HL-60/S4 (cell line): Measurements from ENCODE around the gene ANKS6.

ENCODE experiments used
- in situ Hi-C: fragments of 300-500 bp; cut with MboI; formaldehyde crosslinking; loops from 2 replicates; pipeline ENCODE4 v1.14.3; 2022; ENCODE audit warnings: low sequenced_read_pairs

ANKS6 gene

DNA sequence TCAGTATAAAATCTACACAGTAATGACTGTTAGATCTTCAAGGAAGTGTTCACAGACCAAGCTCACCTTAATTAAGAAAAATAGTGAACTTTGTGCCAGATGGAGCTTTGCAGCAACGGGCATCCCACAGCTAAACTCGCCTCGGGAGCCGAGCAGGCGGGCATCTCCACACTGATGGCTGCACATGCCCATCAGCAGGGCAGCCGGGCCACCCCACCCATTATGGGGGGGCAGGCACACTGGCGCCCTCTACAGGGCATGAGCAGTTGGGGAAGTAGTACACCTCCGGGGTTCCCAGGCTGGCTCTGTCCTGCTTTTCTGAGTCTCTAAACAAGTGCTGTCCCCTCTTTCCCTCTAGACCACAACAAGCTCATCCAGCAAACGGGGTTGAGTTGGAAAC lies 21.6 kb downstream of the ANKS6 start:
- in situ Hi-C loops, result loop anchor here (5.0 to 10.0 kb wide), 2 partner anchors 240 to 462 kb away; no protein-coding TSS in a partner anchor

DNA sequence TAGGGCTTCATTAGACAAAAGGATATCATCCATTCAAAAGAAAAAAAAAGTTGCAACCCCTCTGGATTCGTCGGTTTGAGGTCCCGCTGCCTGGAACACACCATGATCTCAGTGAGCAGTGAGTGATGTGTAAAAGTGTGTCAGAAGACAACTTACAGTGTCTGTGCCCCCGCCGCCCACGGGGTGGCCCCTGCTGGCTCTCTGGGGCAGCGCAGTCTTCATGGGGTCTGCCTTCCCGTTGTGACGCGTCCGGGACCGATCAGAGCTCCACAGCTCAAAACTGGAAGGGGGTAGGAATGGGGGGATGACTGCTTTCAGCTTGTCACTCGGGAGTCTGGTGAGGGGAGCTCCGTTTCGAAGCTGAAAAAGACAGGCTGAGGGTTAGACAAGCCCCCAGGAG lies 22.6 kb downstream of the ANKS6 start:
- in situ Hi-C loops, result loop anchor here (5.0 to 10.0 kb wide), 2 partner anchors 239 to 461 kb away; no protein-coding TSS in a partner anchor

DNA sequence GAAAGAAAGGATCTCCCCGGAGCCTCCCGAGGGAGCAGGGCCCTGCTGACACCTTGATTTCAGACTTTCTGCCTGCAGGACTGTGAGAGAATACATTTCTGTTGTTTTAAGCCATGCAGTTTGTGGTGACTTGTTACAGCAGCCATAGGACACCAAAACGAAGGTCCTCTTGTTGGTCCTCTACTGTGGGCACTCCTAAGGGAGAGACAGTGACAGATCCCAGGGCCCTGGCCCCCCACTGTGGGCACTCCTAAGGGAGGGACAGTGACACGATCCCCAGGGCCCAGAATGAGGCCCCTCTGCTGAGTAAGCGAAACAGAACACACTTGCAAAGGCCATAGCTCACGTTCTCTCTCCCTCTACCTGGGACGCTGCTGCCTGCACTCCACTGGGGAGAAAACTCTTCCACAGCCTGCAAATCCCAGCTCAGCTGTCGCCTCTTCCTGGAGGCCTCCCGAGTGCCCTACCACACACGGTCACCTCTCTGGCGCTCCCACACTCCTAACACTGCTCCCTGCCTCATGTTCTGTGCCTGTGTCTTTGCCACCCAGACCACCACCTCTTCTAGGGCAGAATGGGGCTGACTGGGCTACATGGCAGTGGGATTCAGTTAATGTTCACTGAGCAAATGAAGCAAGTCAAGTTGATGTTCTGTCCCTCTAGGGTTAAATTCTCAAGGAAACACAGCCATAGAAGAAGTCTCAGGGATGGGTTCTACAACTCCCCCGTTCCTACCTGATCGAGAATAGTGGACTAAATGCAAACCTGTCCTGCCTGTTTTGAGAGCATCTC lies 23.8 kb downstream of the ANKS6 start:
- in situ Hi-C loops, result loop anchor here (5.0 to 10.0 kb wide), 2 partner anchors 238 to 460 kb away; no protein-coding TSS in a partner anchor

DNA sequence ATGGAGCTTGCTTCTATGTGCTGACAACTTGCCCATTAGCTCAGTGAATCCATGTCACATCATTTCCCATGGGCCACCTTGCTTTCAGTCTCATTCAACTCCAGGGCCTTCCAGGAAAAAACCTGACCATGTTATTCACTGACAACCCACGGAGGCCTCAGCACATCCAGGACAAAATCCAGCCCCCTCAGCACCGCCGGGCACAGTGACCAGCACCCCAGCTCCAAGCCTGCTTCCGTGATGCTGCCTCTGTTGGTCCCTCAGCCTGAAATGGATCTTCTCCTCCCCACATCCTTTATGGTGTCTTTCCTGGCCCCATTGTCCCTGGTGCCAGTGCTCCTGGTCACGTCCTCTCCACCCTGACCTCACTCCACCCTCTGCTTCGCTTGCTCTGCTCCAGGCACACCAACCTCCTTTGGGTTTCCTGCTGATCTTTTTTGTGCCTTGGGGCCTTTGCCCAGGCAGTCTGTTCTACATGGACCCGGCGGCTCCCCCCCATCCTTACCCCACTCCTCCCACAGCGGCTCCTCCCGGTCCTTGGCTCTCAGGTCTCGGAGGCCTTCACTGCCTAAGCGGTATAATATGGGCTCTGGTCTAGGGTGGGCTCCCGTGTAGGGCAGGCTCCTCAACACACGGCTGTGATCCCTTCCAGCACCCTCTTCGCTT lies 25.0 kb downstream of the ANKS6 start:
- in situ Hi-C loops, result loop anchor here (5.0 to 10.0 kb wide), 2 partner anchors 237 to 459 kb away; no protein-coding TSS in a partner anchor

DNA sequence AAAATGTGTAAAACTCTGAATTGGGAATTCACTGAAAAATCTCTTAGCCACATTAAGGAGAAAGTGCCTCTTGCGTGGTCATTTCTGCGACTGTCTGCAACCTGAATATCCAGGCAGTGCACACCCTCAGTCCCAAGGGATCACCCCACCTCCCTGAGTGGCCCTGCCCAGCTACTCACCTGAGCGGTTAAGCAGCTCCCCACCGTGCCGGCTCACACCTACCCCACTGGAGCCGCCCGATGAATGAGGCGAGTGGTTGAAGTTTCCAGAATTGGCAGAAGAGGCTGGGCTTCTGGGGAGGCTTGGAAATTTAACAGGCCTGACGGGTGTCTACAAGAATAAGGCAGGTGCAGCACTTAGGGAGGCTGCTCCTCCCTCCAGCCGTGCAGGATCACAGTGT lies 25.6 kb downstream of the ANKS6 start:
- in situ Hi-C loops, result loop anchor here (5.0 to 10.0 kb wide), 2 partner anchors 236 to 458 kb away; no protein-coding TSS in a partner anchor

DNA sequence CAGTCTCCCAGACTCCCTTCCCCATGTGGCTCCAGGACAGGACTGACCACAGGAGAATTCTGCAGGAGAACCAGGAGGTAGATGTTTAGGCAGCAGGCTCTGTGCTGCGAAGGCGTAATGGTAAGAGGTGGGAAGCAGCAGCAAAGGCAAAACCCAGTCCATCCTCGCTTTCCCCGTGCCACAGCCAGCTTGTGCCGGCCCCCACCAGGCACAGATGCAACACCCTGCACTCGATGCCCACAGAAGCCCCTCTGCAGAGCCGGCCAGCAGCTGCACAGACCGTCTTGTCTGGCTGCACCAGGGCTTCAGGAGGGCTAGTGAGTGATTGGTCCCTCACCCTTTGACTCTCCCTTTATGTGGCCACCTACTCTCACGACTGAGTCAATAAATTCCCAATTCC lies 28.0 kb downstream of the ANKS6 start:
- in situ Hi-C loops, result no loop called here

DNA sequence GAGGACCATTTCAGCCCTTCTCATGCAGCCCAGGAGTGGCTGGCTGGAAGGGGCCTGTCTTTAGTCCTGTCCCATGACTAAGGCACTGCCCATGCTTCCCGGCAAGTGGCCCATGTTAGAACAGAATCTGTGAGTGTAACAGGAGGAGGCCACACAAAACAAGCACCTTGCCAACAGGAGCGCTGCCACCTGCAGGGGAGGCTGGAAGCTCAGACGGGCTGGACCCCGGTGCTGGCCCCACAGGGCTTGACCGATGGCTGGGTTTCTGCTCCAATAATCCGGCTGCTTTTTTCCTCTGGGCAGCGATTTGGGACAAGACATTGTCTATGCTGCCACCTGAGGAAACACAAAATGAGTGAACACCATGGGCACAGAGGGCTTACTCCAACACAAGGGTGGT lies 28.4 kb downstream of the ANKS6 start:
- in situ Hi-C loops, result no loop called here

DNA sequence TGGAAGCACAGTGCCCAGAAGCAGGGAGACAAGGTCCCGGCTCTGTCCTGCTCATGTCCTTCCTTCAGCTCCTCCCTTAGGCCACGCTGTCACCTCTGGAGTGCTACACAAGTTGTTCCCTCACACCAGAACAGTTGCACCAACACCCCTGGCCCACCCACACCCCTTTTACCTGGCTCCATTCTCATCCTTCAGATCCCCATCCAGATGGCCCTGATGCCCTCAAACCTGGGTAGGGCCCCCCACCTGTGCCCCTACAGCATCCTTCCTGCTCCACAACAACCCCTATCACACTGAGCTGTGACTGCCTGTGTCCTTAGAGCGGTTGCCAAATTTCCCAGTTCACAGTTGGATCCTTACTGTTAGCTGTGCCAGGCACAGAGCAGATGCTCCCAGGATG lies 29.2 kb downstream of the ANKS6 start:
- in situ Hi-C loops, result no loop called here

DNA sequence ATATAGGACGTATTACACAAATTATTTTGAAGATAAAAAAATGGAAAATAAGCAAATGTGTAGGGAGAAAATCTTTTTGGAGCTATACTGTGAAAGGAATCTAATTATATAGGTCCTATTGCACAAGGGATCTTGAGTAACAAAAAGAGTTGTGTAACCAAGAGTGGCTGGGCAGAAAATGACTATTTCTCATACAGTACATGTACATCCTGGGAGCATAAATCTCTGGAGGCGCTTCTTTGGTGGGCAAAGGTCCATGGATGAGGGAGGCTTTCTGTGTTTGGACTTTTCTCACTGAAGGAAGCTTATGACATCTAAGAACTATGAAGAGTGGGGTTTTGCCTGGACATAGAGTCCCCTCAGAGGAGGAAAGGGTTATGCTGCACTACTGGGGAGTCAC lies 29.8 kb downstream of the ANKS6 start:
- in situ Hi-C loops, result no loop called here

DNA sequence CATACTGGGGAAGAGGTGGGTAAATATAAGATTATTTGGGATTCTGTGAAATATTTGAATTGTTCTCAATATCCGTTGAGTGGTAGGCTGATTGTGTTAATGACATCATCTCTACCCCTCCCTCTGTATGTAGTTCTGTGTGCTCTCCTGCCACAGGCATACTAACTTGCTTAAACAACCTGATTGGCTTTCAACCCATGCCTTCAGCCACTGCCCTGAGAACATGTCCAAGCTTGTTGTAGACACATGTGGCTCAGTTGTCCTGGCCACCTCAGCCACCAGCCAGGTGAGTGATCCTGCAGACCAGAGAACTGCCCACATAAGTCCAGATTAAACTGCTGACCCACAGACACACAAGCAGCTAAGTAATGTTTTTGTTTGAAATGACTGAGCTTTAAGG lies 31.1 kb downstream of the ANKS6 start:
- in situ Hi-C loops, result no loop called here

DNA sequence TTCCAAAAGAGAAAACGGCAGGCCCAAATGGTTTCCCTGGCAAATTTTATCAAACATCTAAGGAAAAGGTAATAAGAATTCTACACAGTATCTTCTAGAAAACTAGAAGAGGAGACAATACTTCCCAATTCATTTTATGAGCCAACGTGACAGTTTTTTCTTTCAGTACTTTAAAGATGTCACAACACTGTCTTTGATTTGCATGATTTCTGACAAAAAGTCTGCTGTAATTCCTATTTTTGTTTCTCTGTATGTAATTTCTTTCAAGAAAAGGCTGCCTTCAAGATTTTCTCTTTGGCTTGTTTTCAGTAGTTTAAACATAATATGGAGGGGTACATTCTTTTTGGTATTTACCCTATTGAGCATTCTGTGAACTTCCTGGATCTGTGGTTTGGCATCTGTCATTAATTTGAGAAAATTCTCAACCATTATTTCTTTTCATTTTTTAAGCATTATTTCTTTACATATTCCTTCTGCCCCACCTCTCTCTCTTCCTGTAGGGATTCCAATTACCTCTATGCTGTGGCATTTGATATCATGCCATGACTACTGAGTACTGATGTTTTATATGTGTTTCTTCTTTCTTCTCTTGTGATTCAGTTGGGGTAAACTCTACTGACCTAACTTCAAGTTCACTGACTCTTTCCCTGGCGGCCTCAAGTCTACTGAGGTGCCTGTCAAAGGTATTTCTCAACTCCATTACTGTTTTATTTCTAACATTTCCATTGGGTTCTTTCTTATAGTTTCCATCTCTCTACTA lies 32.2 kb downstream of the ANKS6 start:
- in situ Hi-C loops, result no loop called here

DNA sequence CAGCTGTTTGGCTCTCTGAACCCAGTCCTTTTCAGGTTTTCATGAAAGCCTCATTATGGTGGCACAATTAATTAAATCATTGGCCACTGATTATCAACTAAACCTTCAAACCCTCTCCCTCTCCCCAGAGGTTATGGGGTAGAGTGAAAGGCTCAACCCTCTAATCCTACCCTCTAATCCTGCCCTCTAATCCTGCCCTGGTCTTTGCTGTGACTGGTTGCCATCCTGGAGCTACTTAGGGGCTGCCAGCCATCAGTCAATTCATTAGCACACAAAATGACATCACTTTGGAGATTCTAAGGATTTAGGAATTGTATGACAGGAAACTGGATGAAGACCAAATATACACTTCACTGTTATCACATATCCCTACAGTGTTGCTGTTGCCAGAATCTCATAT lies 36.1 kb downstream of the ANKS6 start:
- in situ Hi-C loops, result no loop called here

DNA sequence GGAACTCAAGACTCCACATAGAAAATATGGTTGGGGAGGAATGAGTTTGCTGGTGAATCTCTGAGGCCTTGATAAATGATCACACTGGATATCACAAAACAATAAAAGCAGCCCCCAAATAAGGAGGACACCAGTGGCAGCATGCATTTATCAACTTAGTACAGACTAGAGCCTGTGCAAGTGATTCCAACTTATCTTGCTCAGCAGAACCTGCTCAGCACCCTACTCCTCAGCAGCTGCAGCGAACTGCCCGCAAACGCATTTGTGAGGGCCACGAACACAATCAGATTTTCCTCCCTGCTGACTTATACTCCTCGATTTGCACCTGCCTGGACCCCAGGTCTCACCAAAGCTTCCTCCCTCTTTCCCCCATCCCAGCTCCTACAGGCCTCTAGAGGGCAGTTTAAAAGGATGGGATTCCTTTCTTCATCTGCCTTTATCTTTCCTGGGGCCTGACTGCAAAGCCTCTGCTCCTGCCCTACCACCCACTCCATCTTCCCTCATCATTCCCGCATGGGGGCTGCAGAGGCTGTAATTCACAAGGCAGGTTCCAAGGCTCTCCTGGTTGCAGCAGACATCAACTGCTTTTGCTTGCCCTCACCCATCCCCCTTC lies 41.2 kb downstream of the ANKS6 start:
- in situ Hi-C loops, result no loop called here

DNA sequence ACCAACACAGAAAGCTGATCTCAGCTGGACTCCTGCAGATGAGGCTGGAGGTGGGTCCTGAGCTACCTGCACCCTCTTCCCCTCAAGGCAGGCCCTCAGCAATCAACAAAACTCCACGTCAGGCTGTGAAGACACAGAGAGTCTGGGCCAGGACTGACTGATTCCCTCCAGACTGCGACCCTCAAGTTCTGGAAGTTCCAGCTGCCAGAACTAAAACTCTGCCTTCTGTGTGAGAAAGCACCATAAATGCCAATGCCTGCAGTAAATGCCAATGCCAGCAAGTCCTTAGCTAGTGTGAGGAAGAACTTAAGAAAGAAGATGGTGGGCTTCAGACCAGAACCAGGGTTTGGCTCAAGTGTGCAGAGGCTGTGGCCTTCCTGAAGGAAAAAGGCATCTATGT lies 45.1 kb downstream of the ANKS6 start:
- in situ Hi-C loops, result no loop called here

DNA sequence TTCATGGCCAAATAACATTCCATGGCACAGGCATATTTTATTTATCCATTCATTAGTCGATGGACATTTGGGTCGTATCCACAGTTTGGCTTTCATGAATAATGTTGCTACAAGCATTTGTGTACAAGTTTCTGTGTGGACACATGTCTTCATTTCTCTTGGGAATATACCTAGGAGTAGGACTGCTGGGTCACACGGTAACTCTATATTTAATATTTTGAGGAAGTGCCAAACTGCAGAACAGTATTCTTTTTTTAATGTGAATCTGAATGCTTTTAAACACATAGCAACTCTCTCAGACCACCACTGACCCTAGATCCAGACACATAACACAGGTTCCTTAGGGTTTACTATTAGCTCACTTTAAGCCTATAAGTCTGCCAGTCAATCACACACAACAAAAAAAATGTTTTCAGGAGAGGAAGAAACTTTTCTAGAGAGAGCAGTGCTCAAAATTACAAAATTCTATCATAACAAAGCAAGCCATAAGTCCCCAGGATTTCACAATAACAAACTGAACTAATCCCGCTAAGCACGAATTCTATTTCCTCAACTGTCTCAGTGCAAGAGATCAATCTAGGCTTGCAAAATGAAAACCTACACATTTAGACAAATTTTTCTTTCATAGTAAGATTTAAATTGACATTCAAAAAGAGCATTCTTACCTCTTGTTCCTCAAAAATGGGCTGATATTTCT lies 45.8 kb downstream of the ANKS6 start:
- in situ Hi-C loops, result no loop called here

DNA sequence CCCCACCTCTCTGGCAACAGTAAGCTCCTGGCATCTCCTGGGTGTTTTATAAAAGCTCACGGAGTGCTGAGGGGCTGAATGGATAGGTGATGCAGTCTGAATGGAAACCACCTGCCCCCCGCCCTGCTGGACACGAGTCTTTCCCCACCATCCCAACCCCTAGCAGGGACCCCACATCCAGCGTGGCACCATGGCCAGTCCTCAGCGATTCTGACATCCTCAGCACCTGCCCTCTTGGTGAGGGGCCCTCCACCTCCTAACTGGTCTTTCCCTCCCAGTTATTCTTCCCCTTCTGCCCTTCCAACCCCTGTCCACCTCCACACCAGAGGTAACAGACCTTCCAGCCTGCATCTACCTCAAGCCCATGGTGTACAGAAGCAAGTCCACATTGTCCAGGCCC lies 48.9 kb downstream of the ANKS6 start:
- in situ Hi-C loops, result no loop called here

DNA sequence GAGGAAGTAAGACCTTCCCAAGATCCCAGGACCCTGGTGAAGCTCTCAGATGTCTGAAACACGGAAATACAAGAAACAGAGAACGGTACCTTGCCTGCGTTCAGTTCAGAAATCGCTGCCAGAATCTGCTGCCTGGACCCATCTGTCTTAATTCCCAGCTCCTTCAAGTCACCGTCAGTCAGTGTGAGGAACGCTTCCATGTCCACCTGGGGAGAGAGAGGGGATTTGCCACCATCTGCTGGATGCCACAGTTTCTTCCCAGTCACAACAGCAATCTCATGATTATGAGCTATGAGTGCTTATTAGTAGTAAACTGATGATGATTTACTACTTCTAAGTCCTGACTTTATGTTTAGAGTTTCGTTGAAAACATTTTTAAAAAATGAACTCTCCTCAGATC lies 50.9 kb downstream of the ANKS6 start:
- in situ Hi-C loops, result no loop called here

DNA sequence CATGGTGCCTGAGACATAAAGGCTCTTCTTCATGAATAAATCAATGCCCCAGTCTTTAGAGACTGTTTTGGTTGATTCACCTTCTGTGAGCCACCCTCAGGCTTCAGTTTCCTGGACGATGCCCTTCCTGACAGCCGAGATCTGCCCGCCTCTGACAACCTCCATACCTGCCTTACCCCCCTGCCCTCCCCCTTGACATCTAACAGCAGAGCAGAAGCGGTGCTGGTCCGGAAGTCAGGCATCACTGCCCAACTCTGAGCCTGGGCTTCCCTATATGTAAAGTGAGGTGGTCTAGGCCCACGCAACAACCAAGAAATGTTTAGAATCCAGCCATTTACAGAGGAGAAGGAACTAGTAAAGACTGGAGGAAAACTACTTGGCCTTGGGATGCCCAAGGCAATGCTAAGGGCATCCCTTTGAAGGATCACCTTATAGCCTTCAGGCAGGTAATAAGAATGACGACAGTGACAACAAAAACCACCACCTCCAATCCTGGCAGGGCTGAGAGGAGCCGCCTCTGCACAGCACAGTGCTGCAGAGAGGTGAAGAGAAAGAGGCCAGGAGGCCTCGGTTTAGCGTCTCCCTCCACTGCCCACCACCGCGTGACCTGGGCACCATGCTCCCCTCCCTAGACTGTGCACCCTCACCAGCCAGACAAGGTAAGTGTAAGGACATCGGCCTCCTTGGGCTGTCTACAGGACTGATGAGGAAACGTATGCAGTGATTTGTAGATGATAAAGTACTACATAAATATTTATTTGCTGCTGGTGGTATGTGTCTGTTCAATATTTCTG lies 52.3 kb downstream of the ANKS6 start:
- in situ Hi-C loops, result no loop called here

DNA sequence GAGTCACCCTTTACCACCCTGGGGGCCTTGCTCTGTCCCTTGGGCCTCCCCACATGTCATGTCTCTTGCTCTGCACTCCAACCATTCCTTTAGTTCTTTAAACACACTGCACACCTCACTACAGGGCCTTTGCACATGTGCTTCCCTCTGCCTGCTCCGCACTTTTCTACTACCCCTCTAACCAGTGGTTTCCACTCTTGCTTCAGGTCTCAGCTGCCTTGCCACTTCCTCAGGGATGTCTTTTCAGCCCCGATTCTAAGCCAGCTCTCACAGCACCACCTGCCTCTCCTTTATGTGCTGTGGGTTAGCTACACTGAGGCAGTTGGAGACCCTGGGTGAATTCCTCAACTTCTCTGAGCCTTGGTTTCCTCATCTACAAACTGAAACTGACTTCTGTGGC lies 53.0 kb downstream of the ANKS6 start:
- in situ Hi-C loops, result no loop called here
